Esophagus muscularis mucosa (tissue), 4 donors: ENCODE results near the gene SCYL3. TPM values are rescaled to one million over a fixed set of nuclear protein-coding genes. Genes with fewer than 3 reads are reported as not detected.

Source experiments
- DNase-seq: peaks from one replicate; pipeline ENCODE4 v3.0.0-alpha.2; 2017; ENCODE audit errors: extremely low spot score
- H3K27ac ChIP-seq, 4 donors: fragments of 200-600 bp; sonication (generic); replicated peaks in 1 of 4; 1 replicate in 3 of 4; 2 replicates in 1 of 4; pipeline ENCODE4 v1.5.1; 2016 to 2019; ENCODE audit warnings: mild to moderate bottlenecking in 1 of 4
- H3K27me3 ChIP-seq, 4 donors: fragments of 200-600 bp; sonication (generic); one replicate each; pipeline versions ENCODE4 v1.5.1 to v1.6.0; 2016 to 2019
- H3K36me3 ChIP-seq, 4 donors: fragments of 200-600 bp; sonication (generic); one replicate each; pipeline ENCODE4 v1.5.1; 2016 to 2019
- H3K4me1 ChIP-seq, 4 donors: fragments of 200-600 bp; sonication (generic); one replicate each; pipeline ENCODE4 v1.5.1; 2016 to 2019
- H3K4me3 ChIP-seq, 4 donors: fragments of 200-600 bp; sonication (generic); 1 replicate in 2 of 4; 2 replicates in 2 of 4; pipeline ENCODE4 v1.5.1; 2016 to 2019; ENCODE audit warnings: mild to moderate bottlenecking in 4 of 4, moderate library complexity in 1 of 4
- H3K9me3 ChIP-seq, 4 donors: fragments of 200-600 bp; sonication (generic); 1 replicate in 3 of 4; 2 replicates in 1 of 4; pipeline ENCODE4 v1.5.1; 2016 to 2019
- CTCF ChIP-seq, 3 experiments: fragments of 200-600 bp in 2 of 3; fragments of 450-650 bp in 1 of 3; sonication (generic) in 2 of 3; IDR thresholded peaks; one replicate each; pipeline ENCODE4 v1.5.1; 2017 to 2019; ENCODE audit warnings: antibody characterized with exemption in 3 of 3, mild to moderate bottlenecking in 2 of 3, moderate library complexity in 1 of 3
- EP300 ChIP-seq: sonication (generic); formaldehyde crosslinking; IDR thresholded peaks from one replicate; pipeline ENCODE4 v1.6.1; 2017; ENCODE audit warnings: antibody characterized with exemption
- POLR2A ChIP-seq: fragments of 450-650 bp; IDR thresholded peaks from one replicate; pipeline ENCODE4 v1.6.1; 2017; ENCODE audit warnings: antibody characterized with exemption, moderate library complexity, mild to moderate bottlenecking, low read depth
- POLR2AphosphoS5 ChIP-seq, 2 donors: sonication (generic); formaldehyde crosslinking; IDR thresholded peaks; one replicate each; pipeline ENCODE4 v1.6.1; 2017; ENCODE audit warnings: antibody characterized with exemption in 2 of 2
- WGBS: methylation state at CpG from one replicate; pipeline ENCODE4 v1.1.5; 2018; 5-methylcytosine and 5-hydroxymethylcytosine counted together
- intact Hi-C: fragments of 100-400 bp; cut with DNase I; formaldehyde crosslinking; loops from one replicate; pipeline ENCODE4 v1.15.1; 2023
- small RNA-seq, 3 donors: library from RNA; depleted of rRNA; stranded (forward); fragments of <200 nt; gene quantifications; one replicate each; pipeline ENCODE3, GENCODE V24; 2016
- total RNA-seq, 4 donors: library from RNA; depleted of rRNA; stranded (reverse); fragments of >200 nt; gene quantifications; one replicate each; pipeline versions ENCODE4 v1.1.0 to v1.2.1, GENCODE V29; 2016

The SCYL3 gene
- total RNA-seq, 4 donors from 2014 or later: 10.2 to 11.8 (median 10.3) TPM

DNA sequence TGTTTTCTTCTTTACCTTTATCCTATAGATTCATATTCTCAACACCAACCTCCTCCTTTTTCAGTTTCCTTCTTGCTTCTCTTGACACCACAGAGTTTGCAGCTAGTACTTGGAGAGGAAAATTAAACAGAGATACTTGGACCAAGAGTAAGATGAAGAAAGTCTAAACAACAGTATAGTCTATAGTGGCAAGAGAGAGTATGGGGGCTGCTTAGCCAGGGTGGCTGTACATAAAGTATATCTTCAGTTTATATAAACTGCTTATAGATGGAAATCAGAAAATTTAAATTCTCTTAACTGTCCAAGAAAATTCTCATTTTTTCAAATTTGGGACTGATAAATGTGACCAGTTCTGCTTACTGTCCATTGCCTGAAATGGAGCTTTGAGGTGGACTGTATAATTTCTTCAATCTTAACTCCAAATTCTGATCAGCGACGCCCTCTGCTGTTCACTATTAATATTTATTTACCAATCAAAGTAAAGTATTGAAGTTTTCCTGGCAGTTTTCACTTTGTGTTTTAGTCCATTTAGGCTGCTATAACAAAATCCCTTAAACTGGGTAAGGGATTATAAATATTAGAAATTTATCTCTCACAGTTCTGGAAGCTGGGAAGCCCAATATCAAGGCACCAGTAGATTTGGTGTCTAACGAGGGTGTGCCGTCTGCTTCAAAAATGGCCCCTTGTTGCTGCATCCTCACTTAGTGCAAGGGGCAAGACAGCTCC, 84.2 kb downstream of the SCYL3 start:
- H3K36me3 ChIP-seq: peaks cover 15 to 50% (median 25%) of the 10 kb centered on the region in 4 donors
- TF ChIP-seq CTCF (IDR thresholded peaks at IDR 0.05) (peak; percentile 34 to 52 (median 41)), POLR2A (no peak), EP300 (no peak), POLR2AphosphoS5 (IDR thresholded peaks at IDR 0.05) (no peak)
- WGBS: 72% methylated on average over 4 of the region's 4 CpGs
- intact Hi-C loops: loop anchor here (5.0 kb wide), 1 partner anchor 257 kb away; no protein-coding TSS in a partner anchor
- no peaks in the 10 kb centered on the region for H3K4me1 ChIP-seq
- H3K27ac ChIP-seq: no peak overlapping the region
- DNase-seq: no peak
- no peaks in the 10 kb centered on the region for H3K9me3 ChIP-seq
- H3K27me3 ChIP-seq: no peaks in the 10 kb centered on the region
- H3K4me3 ChIP-seq: no peak overlapping the region

- no peak for TF ChIP-seq POLR2AphosphoS5 (IDR thresholded peaks at IDR 0.05)
- TF ChIP-seq EP300: no peak
- no peak for TF ChIP-seq CTCF (IDR thresholded peaks at IDR 0.05)
- TF ChIP-seq POLR2A: no peak
- DNase-seq: no peak
- H3K27ac ChIP-seq: no peak overlapping the region
- H3K4me3 ChIP-seq: no peak overlapping the region
- 96% methylated on average over 2 of the region's 2 CpGs for WGBS
- no peaks in the 10 kb centered on the region for H3K27me3 ChIP-seq
- H3K4me1 ChIP-seq: no peaks in the 10 kb centered on the region
- peaks cover 15 to 61% (median 32%) of the 10 kb centered on the region in 4 donors for H3K36me3 ChIP-seq
- intact Hi-C loops: no loop called here
- H3K9me3 ChIP-seq: no peaks in the 10 kb centered on the region
Measured at GRCh38 chr1:169804941-169805340, 88.8 kb downstream of the SCYL3 start.

DNA sequence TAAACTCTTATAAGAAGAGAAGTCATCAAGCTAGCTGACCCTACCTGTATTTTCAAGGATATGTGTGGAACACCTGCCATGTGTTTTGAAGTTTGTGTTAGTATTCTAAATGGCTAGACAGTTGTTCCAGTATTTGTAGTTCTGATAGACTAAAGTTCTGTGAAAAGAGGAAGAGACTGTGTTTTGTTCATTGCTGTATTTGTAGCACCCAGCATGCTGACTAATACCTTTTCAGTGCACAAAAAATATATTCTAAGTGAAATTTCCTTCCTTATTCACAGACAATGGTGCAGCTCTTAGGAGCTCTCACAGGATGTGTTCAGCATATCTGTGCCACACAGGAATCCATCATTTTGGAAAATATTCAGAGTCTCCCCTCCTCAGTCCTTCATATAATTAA, 90.8 kb downstream of the SCYL3 start:
- H3K9me3 ChIP-seq: no peaks in the 10 kb centered on the region
- peaks cover 15 to 47% (median 26%) of the 10 kb centered on the region in 4 donors for H3K36me3 ChIP-seq
- H3K27ac ChIP-seq: no peak overlapping the region
- TF ChIP-seq POLR2A (no peak), EP300 (no peak), POLR2AphosphoS5 (IDR thresholded peaks at IDR 0.05) (no peak), CTCF (IDR thresholded peaks at IDR 0.05) (no peak)
- intact Hi-C loops: no loop called here
- H3K27me3 ChIP-seq: no peaks in the 10 kb centered on the region
- no peak overlapping the region for H3K4me3 ChIP-seq
- no peak for DNase-seq
- H3K4me1 ChIP-seq: no peaks in the 10 kb centered on the region

Small RNAs within 50 kb of the gene (small RNA-seq; reads per million reads assigned to genes)
- 0 reads per million in 3 donors for gene RN7SL333P

Other genes starting within 250 kb of the SCYL3 start
- 10 to 100 TPM in 1 of 4 donors, 1 to 10 TPM in 1, under 1 TPM in 2; 0.42 to 11.9 (median 0.86) TPM for gene SELL, start 182.3 kb downstream of the SCYL3 start, total RNA-seq
- gene SELE, start 159.8 kb downstream of the SCYL3 start, total RNA-seq: 10 to 100 TPM in 1 of 4 donors, 1 to 10 TPM in 2, under 1 TPM in 1; 0.06 to 15.7 (median 1.5) TPM
- 1 to 10 TPM; 5.6 to 6.8 (median 6.2) TPM for gene METTL18, start 99.0 kb downstream of the SCYL3 start, total RNA-seq
- 10 to 100 TPM; 23.9 to 35.9 (median 30.0) TPM for gene KIFAP3, start 180.8 kb upstream of the SCYL3 start, total RNA-seq